Tibial nerve (tissue), 4 donors: Measurements from ENCODE around the gene NDUFS4. TPM values are rescaled to one million over a fixed set of nuclear protein-coding genes. Genes with fewer than 3 reads are reported as not detected.

ENCODE experiments used
- DNase-seq, 2 donors: peaks; one replicate each; pipeline ENCODE4 v3.0.0-alpha.2; 2019; ENCODE audit warnings: low spot score in 2 of 2
- H3K27ac ChIP-seq, 4 donors: fragments of 200-600 bp; sonication (generic) in 3 of 4; one replicate each; pipeline ENCODE4 v1.5.1; 2017 to 2019; ENCODE audit warnings: mild to moderate bottlenecking in 1 of 4
- H3K27me3 ChIP-seq, 2 donors: fragments of 200-600 bp; sonication (generic) in 1 of 2; one replicate each; pipeline versions ENCODE4 v1.5.1 to v1.6.0; 2017 to 2019
- H3K36me3 ChIP-seq, 3 donors: fragments of 200-600 bp; sonication (generic); one replicate each; pipeline ENCODE4 v1.5.1; 2018 to 2019
- H3K4me1 ChIP-seq, 4 donors: fragments of 200-600 bp; sonication (generic) in 3 of 4; one replicate each; pipeline ENCODE4 v1.5.1; 2017 to 2019
- H3K4me3 ChIP-seq, 4 donors: fragments of 200-600 bp; sonication (generic) in 3 of 4; one replicate each; pipeline ENCODE4 v1.5.1; 2017 to 2019; ENCODE audit warnings: mild to moderate bottlenecking in 1 of 4, moderate library complexity in 1 of 4
- H3K9me3 ChIP-seq, 4 donors: fragments of 200-600 bp; sonication (generic) in 3 of 4; one replicate each; pipeline ENCODE4 v1.5.1; 2017 to 2019
- EP300 ChIP-seq, 2 donors: sonication (generic); formaldehyde crosslinking; IDR thresholded peaks; one replicate each; pipeline ENCODE4 v1.6.1; 2017; ENCODE audit warnings: antibody characterized with exemption in 2 of 2, mild to moderate bottlenecking in 1 of 2
- POLR2A ChIP-seq, 2 donors: fragments of 450-650 bp; IDR thresholded peaks; one replicate each; pipeline ENCODE4 v1.6.1; 2017; ENCODE audit warnings: antibody characterized with exemption in 2 of 2, mild to moderate bottlenecking in 2 of 2, moderate library complexity in 2 of 2
- WGBS, 2 donors: methylation state at CpG; one replicate each; pipeline ENCODE4 v1.1.5; 2018; 5-methylcytosine and 5-hydroxymethylcytosine counted together
- total RNA-seq, 4 donors: library from RNA; depleted of rRNA; stranded (reverse); fragments of >200 nt; gene quantifications; one replicate each; pipeline ENCODE4 v1.1.0, GENCODE V29; 2016
- TF ChIP-seq, protein P1 (sequence below), 5 experiments: fragments of 200-600 bp in 3 of 5; fragments of 450-650 bp in 2 of 5; sonication (generic) in 3 of 5; IDR thresholded peaks; one replicate each; pipeline ENCODE4 v1.5.1; 2016 to 2019; ENCODE audit warnings: antibody characterized with exemption in 5 of 5, mild to moderate bottlenecking in 3 of 5, moderate library complexity in 2 of 5

NDUFS4 gene
- total RNA-seq, 4 donors from 2014 or later, result 46.3 to 85.9 (median 67.7) TPM

DNA sequence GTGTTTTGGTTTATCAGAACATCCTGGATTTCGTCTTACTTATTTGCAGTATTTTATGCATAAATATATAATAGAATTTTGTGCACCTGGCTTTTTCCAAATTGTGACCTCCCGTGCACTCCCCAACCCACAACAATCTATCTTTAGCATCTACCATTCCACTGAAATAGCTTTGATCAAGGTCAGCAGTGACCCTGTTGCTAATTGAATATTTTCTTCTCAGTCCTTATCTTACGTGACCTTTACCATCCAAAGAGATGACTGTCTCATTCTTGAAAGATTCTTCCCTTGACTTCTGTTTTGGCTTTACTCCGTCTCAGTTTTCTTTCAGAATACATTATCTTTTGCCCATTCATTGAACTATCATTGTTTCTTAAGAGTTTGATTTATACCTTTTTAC is 18.4 kb downstream of the NDUFS4 start:
- WGBS, 2 donors, result 87 to 88% methylated on average over 4 of the region's 4 CpGs
- no peak for DNase-seq
- no peak for TF ChIP-seq POLR2A (IDR thresholded peaks at IDR 0.05)
- TF ChIP-seq, protein P1, sequence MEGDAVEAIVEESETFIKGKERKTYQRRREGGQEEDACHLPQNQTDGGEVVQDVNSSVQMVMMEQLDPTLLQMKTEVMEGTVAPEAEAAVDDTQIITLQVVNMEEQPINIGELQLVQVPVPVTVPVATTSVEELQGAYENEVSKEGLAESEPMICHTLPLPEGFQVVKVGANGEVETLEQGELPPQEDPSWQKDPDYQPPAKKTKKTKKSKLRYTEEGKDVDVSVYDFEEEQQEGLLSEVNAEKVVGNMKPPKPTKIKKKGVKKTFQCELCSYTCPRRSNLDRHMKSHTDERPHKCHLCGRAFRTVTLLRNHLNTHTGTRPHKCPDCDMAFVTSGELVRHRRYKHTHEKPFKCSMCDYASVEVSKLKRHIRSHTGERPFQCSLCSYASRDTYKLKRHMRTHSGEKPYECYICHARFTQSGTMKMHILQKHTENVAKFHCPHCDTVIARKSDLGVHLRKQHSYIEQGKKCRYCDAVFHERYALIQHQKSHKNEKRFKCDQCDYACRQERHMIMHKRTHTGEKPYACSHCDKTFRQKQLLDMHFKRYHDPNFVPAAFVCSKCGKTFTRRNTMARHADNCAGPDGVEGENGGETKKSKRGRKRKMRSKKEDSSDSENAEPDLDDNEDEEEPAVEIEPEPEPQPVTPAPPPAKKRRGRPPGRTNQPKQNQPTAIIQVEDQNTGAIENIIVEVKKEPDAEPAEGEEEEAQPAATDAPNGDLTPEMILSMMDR (IDR thresholded peaks at IDR 0.05), result no peak
- TF ChIP-seq EP300 (IDR thresholded peaks at IDR 0.05), result no peak
- Histone ChIP-seq H3K27me3 (no peaks in the 10 kb centered on the region), H3K9me3 (no peaks in the 10 kb centered on the region), H3K36me3 (peaks cover 0 to under 1% (median 0%) of the 10 kb centered on the region in 3 donors), H3K27ac (no peak overlapping the region), H3K4me3 (no peak overlapping the region), H3K4me1 (peaks cover 0 to 19% (median 2%) of the 10 kb centered on the region in 4 donors)

DNA sequence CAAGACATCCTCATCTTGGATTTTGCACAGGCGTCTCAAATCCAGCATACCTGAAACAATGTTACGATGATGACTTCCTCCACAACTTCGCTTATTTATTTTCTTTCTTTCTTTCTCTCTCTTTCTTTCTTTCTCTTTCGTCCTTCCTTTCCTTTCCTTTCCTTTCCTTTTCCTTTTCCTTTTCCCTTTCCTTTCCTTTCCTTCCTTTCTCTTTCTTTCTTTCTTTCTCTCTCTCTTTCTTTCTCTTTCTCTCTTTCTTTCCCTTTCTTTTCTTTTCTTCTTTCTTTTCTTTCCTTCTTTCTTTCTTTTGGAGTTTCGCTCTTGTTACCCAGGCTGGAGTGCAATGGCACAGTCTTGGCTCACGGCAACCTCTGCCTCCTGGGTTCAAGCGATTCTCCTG is 20.1 kb downstream of the NDUFS4 start:
- Histone ChIP-seq H3K9me3 (no peaks in the 10 kb centered on the region), H3K27ac (no peak overlapping the region), H3K27me3 (no peaks in the 10 kb centered on the region), H3K36me3 (peaks cover 0 to 13% (median 0%) of the 10 kb centered on the region in 3 donors), H3K4me1 (peaks cover 0 to 8% (median 0%) of the 10 kb centered on the region in 4 donors), H3K4me3 (no peak overlapping the region)
- no peak for TF ChIP-seq POLR2A (IDR thresholded peaks at IDR 0.05)
- TF ChIP-seq, protein P1 (IDR thresholded peaks at IDR 0.05), result no peak
- TF ChIP-seq EP300 (IDR thresholded peaks at IDR 0.05), result no peak
- 93 to 97% methylated on average over 7 of the region's 7 CpGs for WGBS, 2 donors
- DNase-seq, result no peak

DNA sequence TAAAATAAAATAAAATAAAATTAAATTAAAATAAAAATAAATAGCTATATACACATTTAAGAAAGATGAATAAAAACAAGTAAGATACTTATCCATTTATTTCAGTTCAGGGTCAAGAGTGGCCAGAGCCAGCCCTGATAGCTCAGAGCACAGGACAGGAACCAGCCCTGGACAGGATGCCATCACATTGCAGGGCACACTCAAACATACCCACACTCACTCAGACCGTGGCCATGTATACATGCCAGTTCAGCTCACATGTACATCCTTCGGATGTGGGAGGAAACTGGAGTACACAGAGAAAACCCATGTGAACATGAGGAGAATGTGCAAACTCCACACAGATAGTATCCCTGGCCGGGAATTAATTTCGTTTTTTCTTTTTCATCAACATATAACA is 21.8 kb downstream of the NDUFS4 start:
- Histone ChIP-seq H3K4me3 (no peak overlapping the region), H3K27ac (no peak overlapping the region), H3K4me1 (peaks cover 0 to 8% (median 0%) of the 10 kb centered on the region in 4 donors), H3K9me3 (no peaks in the 10 kb centered on the region), H3K27me3 (no peaks in the 10 kb centered on the region), H3K36me3 (peaks cover 0 to 13% (median 0%) of the 10 kb centered on the region in 3 donors)
- TF ChIP-seq, protein P1 (IDR thresholded peaks at IDR 0.05), result no peak
- TF ChIP-seq POLR2A (IDR thresholded peaks at IDR 0.05), result no peak
- TF ChIP-seq EP300 (IDR thresholded peaks at IDR 0.05), result no peak
- no peak for DNase-seq
- 77 to 86% methylated on average over 4 of the region's 4 CpGs for WGBS, 2 donors

DNA sequence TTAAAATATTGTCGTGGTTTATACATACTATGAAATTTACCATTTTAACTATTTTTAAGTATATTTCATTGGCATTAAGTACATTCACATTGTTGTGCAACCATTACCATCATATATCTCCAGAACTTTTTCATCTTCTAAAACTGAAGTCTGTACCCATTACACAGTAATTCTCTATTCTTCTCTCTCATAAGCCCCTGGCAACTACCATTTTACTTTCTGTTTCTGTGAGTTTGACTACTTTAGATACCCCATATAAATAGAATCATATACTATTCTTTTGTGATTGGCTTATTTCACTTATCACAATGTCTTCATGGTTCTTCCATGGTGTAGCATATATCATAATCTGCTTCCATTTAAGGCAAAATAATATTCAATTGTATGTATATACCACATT is 30.3 kb downstream of the NDUFS4 start:
- Histone ChIP-seq H3K4me1 (peaks cover 0 to 52% (median 2%) of the 10 kb centered on the region in 4 donors), H3K27ac (no peak overlapping the region), H3K36me3 (no peaks in the 10 kb centered on the region), H3K9me3 (no peaks in the 10 kb centered on the region), H3K4me3 (no peak overlapping the region), H3K27me3 (no peaks in the 10 kb centered on the region)
- no peak for DNase-seq
- 91 to 93% methylated on average over 1 of the region's 1 CpG for WGBS, 2 donors
- TF ChIP-seq, protein P1 (IDR thresholded peaks at IDR 0.05), result no peak
- TF ChIP-seq EP300 (IDR thresholded peaks at IDR 0.05) (no peak), POLR2A (IDR thresholded peaks at IDR 0.05) (no peak)

DNA sequence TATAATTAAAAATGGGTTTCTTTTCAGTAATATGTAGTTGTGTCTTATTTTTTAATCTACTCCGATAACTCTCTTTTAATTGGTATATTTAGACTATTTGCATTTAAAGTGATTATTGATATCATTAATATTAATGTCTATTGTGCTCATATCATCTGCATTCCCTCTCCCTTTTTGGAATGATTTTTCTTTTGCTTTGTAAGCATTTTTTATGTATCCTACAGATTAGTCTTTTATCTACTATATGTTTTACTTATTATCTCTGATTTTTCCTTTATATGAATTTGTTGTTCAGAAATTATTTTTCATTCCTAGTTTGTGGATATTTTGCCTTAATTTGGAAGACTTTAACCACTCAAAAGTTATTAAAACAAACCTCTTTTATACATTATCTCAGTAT is 34.0 kb downstream of the NDUFS4 start:
- TF ChIP-seq, protein P1 (IDR thresholded peaks at IDR 0.05), result no peak
- TF ChIP-seq POLR2A (IDR thresholded peaks at IDR 0.05), result no peak
- TF ChIP-seq EP300 (IDR thresholded peaks at IDR 0.05), result no peak
- no peak overlapping the region for H3K27ac ChIP-seq
- H3K4me3 ChIP-seq, result no peak overlapping the region
- H3K36me3 ChIP-seq, result no peaks in the 10 kb centered on the region
- peaks cover 0 to 53% (median 4%) of the 10 kb centered on the region in 4 donors for H3K4me1 ChIP-seq
- H3K27me3 ChIP-seq, result no peaks in the 10 kb centered on the region
- no peak for DNase-seq
- no peaks in the 10 kb centered on the region for H3K9me3 ChIP-seq
- WGBS, 2 donors, result 91 to 98% methylated on average over 1 of the region's 1 CpG
